Neural cell (in vitro differentiated cells): ENCODE results near the gene TFIP11. TPM values are rescaled to one million over a fixed set of nuclear protein-coding genes. Genes with fewer than 3 reads are reported as not detected.

Source experiments
- polyA plus RNA-seq: library from polyadenylated mRNA; depleted of rRNA; stranded (reverse); fragments of >200 nt; gene quantifications from 2 replicates; pipeline ENCODE4 v1.2.3, GENCODE V29; 2014
- small RNA-seq, 3 experiments: library from RNA; depleted of rRNA; stranded (forward); fragments of <200 nt; gene quantifications; one replicate each; pipeline ENCODE3, GENCODE V24; 2012

Gene TFIP11
- polyA plus RNA-seq, 1 donor from 2014 or later = 49.8 TPM

Small RNA genes lying within 50 kb of the gene (small RNA-seq; reads per million reads assigned to genes)
- gene MIR548J = 0.16 to 2.1 (median 1.3) reads per million in 3 experiments

Other genes with a start within 250 kb of the TFIP11 start
- gene ASPHD2, start 83.2 kb downstream of the TFIP11 start, polyA plus RNA-seq = 16.7 and 18.7 TPM in 2 replicates
- gene HPS4, start 28.7 kb downstream of the TFIP11 start, polyA plus RNA-seq = 51.9 and 54.1 TPM in 2 replicates
- gene SRRD, start 28.6 kb downstream of the TFIP11 start, polyA plus RNA-seq = 29.3 and 33.9 TPM in 2 replicates
- 16.6 and 20.5 TPM in 2 replicates for gene TPST2, start 77.7 kb upstream of the TFIP11 start, polyA plus RNA-seq
- gene CRYBB1, start 105.6 kb upstream of the TFIP11 start, polyA plus RNA-seq = not detected in 2 replicates
- not detected in 2 replicates for gene CRYBA4, start 109.5 kb upstream of the TFIP11 start, polyA plus RNA-seq
- 529 and 710 TPM in 2 replicates for gene MIAT, start 145.1 kb upstream of the TFIP11 start, polyA plus RNA-seq